GF-D8 (cell line): ENCODE results near the gene TF.

ENCODE experiments used
- DNase-seq: peaks from one replicate; lab custom pipeline; 2025; lab: John Stamatoyannopoulos, UW

Gene TF

DNA sequence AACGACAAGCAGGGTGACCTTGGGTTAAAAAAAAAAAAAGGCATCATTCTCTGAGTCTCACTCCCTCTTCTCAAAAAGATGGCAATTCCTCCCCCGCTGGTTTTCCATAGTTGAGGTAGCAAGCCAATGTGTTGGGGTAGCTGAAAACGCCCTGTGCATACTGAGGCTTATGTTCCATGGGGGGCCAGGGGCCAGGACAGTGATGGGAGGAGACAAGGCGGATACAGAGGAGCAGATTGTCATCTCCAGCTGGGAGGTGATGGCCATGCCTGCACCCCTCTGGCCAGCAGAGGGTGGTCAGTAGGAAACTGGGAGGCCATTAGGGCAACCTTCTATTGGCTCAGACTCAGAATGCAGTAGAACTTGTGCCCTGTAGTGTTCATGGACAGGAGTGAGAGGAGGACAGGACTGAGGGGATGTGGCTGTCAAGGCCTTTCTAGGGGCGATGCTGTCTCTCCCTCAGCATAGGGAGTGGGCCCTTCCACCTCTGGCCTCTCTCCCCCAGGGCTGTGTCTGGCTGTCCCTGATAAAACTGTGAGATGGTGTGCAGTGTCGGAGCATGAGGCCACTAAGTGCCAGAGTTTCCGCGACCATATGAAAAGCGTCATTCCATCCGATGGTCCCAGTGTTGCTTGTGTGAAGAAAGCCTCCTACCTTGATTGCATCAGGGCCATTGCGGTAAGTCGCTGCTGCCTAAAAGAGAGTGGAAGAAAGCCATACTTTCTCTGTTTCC lies 1.9 kb downstream of the TF start:
- no peak for DNase-seq

- no peak for DNase-seq
Measured at GRCh38 chr3:133749427-133750258, 3.5 kb downstream of the TF start.

DNA sequence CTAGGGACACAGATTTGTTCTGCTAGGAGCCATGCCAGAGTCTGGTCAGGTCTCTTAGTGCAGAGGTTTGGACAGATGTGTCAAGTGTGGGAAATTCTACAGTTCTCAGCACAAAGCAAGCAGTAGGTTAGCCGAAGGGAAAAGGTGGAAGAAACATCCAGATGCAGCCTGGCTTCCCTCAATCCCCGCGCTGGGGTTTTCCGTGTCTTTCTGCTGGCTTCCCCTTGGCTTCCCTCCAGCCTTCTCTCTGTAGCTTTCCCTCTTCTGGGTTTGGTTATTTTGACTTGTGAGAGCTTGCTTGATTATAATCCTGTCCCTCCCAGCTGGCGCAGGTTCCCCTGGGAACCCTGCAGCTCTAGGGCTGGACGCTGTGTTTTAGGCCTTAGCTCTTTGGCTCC lies 4.1 kb downstream of the TF start:
- no peak for DNase-seq

DNA sequence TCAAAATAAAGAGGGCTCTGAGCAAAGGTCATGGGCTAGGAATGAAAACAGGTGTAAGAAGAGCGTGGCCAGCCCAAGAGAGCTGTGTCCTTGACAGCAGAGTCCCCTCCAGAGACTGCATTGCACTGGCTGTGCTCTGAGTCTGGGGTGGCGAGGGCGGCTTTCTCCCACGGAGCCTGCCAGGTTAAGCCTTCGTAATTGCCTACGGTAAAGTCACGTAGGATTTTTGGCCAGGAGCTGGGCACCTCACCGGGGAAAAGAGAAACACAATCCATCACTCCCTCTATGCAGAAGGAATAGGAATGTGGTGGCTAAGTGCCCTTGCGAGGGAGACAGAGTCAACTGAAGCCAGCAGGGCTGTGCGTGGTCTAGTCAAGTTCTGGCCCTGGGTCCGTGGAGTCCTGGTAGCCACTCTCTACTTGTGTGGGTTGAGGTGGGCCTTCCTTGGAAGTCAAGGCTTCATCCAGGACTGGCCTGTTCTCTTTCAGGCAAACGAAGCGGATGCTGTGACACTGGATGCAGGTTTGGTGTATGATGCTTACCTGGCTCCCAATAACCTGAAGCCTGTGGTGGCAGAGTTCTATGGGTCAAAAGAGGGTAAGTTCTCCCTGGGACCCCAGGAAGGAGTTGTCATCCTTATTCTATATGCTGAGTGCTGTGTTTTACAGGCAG lies 7.0 kb downstream of the TF start:
- no peak for DNase-seq

DNA sequence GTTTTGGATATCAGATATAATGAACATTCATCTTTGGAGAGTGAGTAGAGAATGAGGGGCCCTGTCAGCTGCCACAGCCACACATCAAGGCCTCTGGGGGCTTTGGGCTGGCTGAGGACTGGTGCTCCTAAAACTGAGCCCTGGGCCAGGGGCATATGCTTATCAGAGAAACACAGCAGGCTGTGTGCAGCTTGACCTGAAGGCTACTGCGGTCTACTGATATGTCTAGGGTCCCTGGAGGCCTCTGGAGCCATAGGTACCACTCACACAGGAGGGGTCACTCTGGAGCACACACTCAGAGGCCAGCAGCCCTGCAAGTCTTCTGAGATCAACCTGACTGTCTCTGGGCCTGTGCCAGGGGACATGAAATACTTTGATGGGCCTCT lies 7.6 kb downstream of the TF start:
- DNase-seq: no peak

- DNase-seq: no peak
Measured at GRCh38 chr3:133754455-133754854, 8.3 kb downstream of the TF start.

- DNase-seq: no peak
Measured at GRCh38 chr3:133754973-133755828, 9.0 kb downstream of the TF start.

GRCh38 chr3:133756716-133757694 lies 10.8 kb downstream of the TF start:
- no peak for DNase-seq

- no peak for DNase-seq
Measured at GRCh38 chr3:133757701-133758567, 11.7 kb downstream of the TF start.

- DNase-seq: no peak
Measured at GRCh38 chr3:133758568-133758928, 12.4 kb downstream of the TF start.

GRCh38 chr3:133758964-133759739 lies 13.0 kb downstream of the TF start:
- no peak for DNase-seq

- DNase-seq: no peak
Measured at GRCh38 chr3:133759740-133760305, 13.6 kb downstream of the TF start.

DNA sequence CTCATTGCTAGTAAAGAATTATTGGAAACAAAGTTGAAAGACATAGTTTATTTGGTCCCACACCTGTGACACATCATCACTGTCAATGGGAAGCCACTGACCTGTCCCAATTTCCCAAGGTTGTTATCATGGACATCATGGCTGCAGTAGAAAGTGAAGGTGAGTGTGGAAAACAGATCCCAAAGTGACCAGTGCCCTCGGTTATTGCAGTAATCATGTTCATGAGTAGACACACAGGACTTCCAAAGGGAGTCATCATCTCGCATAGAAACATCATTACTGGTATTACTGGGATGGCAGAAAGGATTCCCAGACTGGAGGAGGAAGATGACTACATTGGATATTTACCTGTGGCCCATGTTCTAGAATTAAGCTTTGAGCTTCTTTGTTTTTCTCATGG lies 14.7 kb downstream of the TF start:
- DNase-seq: no peak

- DNase-seq: no peak
Measured at GRCh38 chr3:133761605-133762484, 15.7 kb downstream of the TF start.

DNA sequence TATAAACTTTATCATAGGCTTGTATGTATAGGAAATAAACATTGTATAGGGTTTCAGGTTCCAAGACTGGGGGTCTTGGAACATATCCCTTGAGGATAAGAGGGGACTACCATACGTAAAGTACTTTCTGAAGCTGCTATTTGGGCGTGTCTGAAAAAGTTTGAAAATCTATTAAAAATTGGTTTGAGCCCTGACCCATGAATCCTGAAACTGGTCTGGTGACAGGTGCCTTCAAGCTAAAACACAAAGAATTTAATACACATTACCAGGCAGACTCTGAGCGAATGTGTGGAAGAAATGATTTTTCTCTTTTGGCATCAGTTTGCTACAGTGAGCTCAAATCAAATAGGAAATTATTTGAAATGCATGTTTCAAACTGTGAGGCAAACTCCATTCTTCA lies 16.3 kb downstream of the TF start:
- no peak for DNase-seq

DNA sequence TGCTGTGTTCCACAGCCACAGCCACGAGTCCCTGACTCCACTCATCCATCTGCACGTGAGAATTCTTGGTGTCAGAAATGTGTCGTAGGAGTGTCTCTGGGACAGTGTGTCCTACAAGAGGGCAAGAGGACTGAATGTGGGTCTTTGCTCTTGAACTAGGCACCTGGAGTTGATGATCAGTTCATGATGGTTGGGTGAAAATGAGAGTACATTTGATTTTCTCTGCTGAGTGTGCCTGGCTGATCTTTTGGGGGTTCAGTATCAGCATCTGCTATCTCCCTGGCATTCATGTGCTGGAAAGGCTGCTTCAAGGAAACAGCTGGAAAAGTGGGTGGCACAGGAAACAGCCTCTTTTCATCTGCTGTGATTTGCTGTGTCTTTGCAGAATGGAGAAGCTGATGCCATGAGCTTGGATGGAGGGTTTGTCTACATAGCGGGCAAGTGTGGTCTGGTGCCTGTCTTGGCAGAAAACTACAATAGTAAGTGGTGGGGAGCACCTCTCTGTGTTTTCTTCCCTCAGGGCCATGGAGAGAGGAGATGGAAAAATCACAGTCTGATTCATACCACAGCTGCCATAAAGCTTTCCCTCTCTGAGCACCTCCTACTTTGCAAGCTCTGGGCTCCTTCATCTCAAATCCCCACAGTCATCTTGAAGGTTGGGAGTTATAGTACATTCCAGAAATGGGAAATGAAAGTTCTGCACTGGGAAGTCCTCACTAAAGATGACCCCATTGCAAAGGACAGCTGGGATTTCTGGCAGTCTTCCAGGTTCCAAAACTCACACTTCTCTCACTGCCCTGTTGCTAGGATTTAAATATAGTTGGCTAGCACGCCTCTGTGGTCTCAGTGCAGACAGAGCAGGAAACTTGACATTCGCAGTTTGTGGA lies 17.8 kb downstream of the TF start:
- no peak for DNase-seq

- DNase-seq: no peak
Measured at GRCh38 chr3:133765256-133765655, 19.1 kb downstream of the TF start.
